IMR-90 (cell line): ENCODE results near the gene KIRREL1. TPM values are rescaled to one million over a fixed set of nuclear protein-coding genes. Genes with fewer than 3 reads are reported as not detected.

ENCODE experiments used
- ATAC-seq: fragments of 200-7000 bp; cut with Tn5 transposase; 2 replicates; pipeline ENCODE4 v1.9.1; 2020; ENCODE audit warnings: low read depth, mild to moderate bottlenecking, moderate library complexity
- BruUV-seq: library from RNA; stranded (reverse); fragments of 400-500 nt; replicated peaks from 2 replicates; lab custom pipeline; 2021; lab: Mats Ljungman, UMichigan
- CTCF ChIA-PET: fragments of 300-600 bp; formaldehyde crosslinking; extraction: SDS; loops from one replicate; lab custom pipeline; 2021; ENCODE audit warnings: antibody characterized with exemption; lab: Yijun Ruan, JAX
- POLR2A ChIA-PET: fragments of 300-600 bp; sonication (Branson Sonifier 250); formaldehyde crosslinking; loops from one replicate; lab custom pipeline; 2022; ENCODE audit warnings: antibody characterized with exemption; ENCODE audit not compliant: unreplicated experiment; lab: Charles Lee
- DNase-seq: peaks from one replicate; pipeline ENCODE4 v3.0.0; 2013
- H2AFZ ChIP-seq: replicated peaks from 2 replicates; pipeline ENCODE3; 2013; ENCODE audit warnings: low read length, mild to moderate bottlenecking; ENCODE audit not compliant: poor library complexity
- H2AK5ac ChIP-seq: 2 replicates; pipeline ENCODE4 v1.6.1; 2013; ENCODE audit warnings: low read depth, low read length, inconsistent platforms
- H2AK9ac ChIP-seq: replicated peaks from 2 replicates; pipeline ENCODE3; 2013; ENCODE audit warnings: mild to moderate bottlenecking, low read depth, low read length, moderate library complexity; ENCODE audit not compliant: poor library complexity
- H2BK120ac ChIP-seq: 2 replicates; pipeline ENCODE4 v1.6.1; 2013; ENCODE audit warnings: low read depth, low read length, inconsistent platforms
- H2BK15ac ChIP-seq: 3 replicates; pipeline ENCODE4 v1.6.1; 2013; ENCODE audit warnings: low read depth, low read length, inconsistent platforms
- H2BK20ac ChIP-seq: 2 replicates; pipeline ENCODE4 v1.6.1; 2013; ENCODE audit warnings: low read depth, mild to moderate bottlenecking, inconsistent platforms, low read length, moderate library complexity
- H2BK5ac ChIP-seq: 2 replicates; pipeline ENCODE4 v1.6.1; 2013; ENCODE audit warnings: mild to moderate bottlenecking, low read depth, low read length, inconsistent platforms; ENCODE audit not compliant: poor library complexity, severe bottlenecking
- H3K14ac ChIP-seq: replicated peaks from 2 replicates; pipeline ENCODE4 v1.6.1; 2013; ENCODE audit warnings: low read depth, low read length, inconsistent platforms
- H3K18ac ChIP-seq: 2 replicates; pipeline ENCODE4 v1.6.1; 2013; ENCODE audit warnings: low read depth, low read length, control low read depth
- H3K23ac ChIP-seq: 2 replicates; pipeline ENCODE4 v1.6.1; 2013; ENCODE audit warnings: low read depth, low read length, inconsistent platforms
- H3K27ac ChIP-seq: 2 replicates; pipeline ENCODE4 v1.5.1; 2013; ENCODE audit warnings: mild to moderate bottlenecking, control low read depth, low read length; ENCODE audit not compliant: insufficient read depth
- H3K27me3 ChIP-seq: 2 replicates; pipeline ENCODE4 v1.6.1; 2013; ENCODE audit warnings: low read length; ENCODE audit not compliant: control insufficient read depth, insufficient read depth
- H3K36me3 ChIP-seq: 2 replicates; pipeline ENCODE4 v1.6.1; 2013; ENCODE audit warnings: low read length, mixed read lengths; ENCODE audit not compliant: control insufficient read depth, insufficient read depth
- H3K4ac ChIP-seq: 2 replicates; pipeline ENCODE4 v1.6.1; 2013; ENCODE audit warnings: low read depth, low read length, inconsistent platforms
- H3K4me1 ChIP-seq: 2 replicates; pipeline ENCODE4 v1.6.1; 2013; ENCODE audit warnings: low read length, mixed read lengths; ENCODE audit not compliant: control insufficient read depth, insufficient read depth
- H3K4me2 ChIP-seq: 2 replicates; pipeline ENCODE4 v1.6.1; 2013; ENCODE audit warnings: low read depth, mild to moderate bottlenecking, control low read depth, low read length, moderate library complexity
- H3K4me3 ChIP-seq: 2 replicates; pipeline ENCODE4 v1.5.1; 2013; ENCODE audit warnings: low read depth, mild to moderate bottlenecking, control low read depth, low read length, moderate library complexity; ENCODE audit not compliant: insufficient read depth
- H3K56ac ChIP-seq: 2 replicates; pipeline ENCODE4 v1.6.1; 2013; ENCODE audit warnings: low read length, inconsistent platforms; ENCODE audit not compliant: insufficient read depth; ENCODE audit errors: extremely low read depth
- H3K79me1 ChIP-seq, 2 experiments: 2 replicates each; pipeline ENCODE4 v1.6.1; 2013; ENCODE audit warnings: low read length in 2 of 2, inconsistent platforms in 1 of 2, low read depth in 1 of 2
- H3K9ac ChIP-seq: 2 replicates; pipeline ENCODE4 v1.6.1; 2013; ENCODE audit warnings: low read depth, low read length, control low read depth
- H3K9me1 ChIP-seq: 2 replicates; pipeline ENCODE4 v1.6.1; 2013; ENCODE audit warnings: low read length, inconsistent platforms; ENCODE audit not compliant: insufficient read depth
- H3K9me3 ChIP-seq: 2 replicates; pipeline ENCODE4 v1.6.1; 2013; ENCODE audit warnings: low read length; ENCODE audit not compliant: control insufficient read depth, insufficient read depth
- H4K20me1 ChIP-seq: 2 replicates; pipeline ENCODE4 v1.6.1; 2013; ENCODE audit warnings: low read length, inconsistent platforms; ENCODE audit not compliant: insufficient read depth
- H4K5ac ChIP-seq: 2 replicates; pipeline ENCODE4 v1.6.1; 2013; ENCODE audit warnings: mild to moderate bottlenecking, low read depth, low read length, control low read depth
- H4K8ac ChIP-seq, 2 experiments: 2 replicates each; pipeline ENCODE4 v1.6.1; 2013; ENCODE audit warnings: low read depth in 2 of 2, low read length in 2 of 2, control low read depth in 1 of 2, inconsistent platforms in 1 of 2
- H4K91ac ChIP-seq: 2 replicates; pipeline ENCODE4 v1.6.1; 2013; ENCODE audit warnings: low read depth, low read length, inconsistent platforms; ENCODE audit not compliant: insufficient read depth
- CTCF ChIP-seq: conservative IDR thresholded peaks from 2 replicates; pipeline ENCODE4 v1.5.1; 2012; ENCODE audit warnings: mild to moderate bottlenecking, low read depth, low read length, improper control_type of control experiment
- ELK1 ChIP-seq: fragments of 150-350 bp; IDR thresholded peaks from 2 replicates; pipeline ENCODE4 v1.6.1; 2016; ENCODE audit warnings: low read depth, mild to moderate bottlenecking, low read length, moderate library complexity, borderline replicate concordance
- MAFK ChIP-seq: IDR thresholded peaks from 2 replicates; pipeline ENCODE4 v1.6.1; 2012; ENCODE audit warnings: low read depth, low read length, improper control_type of control experiment
- POLR2A ChIP-seq: IDR thresholded peaks from 2 replicates; pipeline ENCODE4 v1.6.1; 2012; ENCODE audit warnings: mild to moderate bottlenecking, low read depth, low read length
- RCOR1 ChIP-seq: IDR thresholded peaks from 2 replicates; pipeline ENCODE4 v1.6.1; 2012; ENCODE audit warnings: mild to moderate bottlenecking, low read length, improper control_type of control experiment; ENCODE audit not compliant: insufficient replicate concordance
- SMC3 ChIP-seq: fragments of 150-350 bp; IDR thresholded peaks from 2 replicates; pipeline ENCODE4 v1.6.1; 2016; ENCODE audit warnings: low read depth, mild to moderate bottlenecking, antibody characterized with exemption, low read length, moderate library complexity
- USF2 ChIP-seq: fragments of 150-350 bp; IDR thresholded peaks from 2 replicates; pipeline ENCODE4 v1.6.1; 2017; ENCODE audit warnings: mild to moderate bottlenecking, antibody characterized with exemption, low read length, low read depth
- WGBS, 2 experiments: methylation state at CpG; one replicate each; pipeline versions ENCODE4 v1.1.5 to v1.1.7; 2013; ENCODE audit warnings: missing lambda C conversion rate in 2 of 2; ENCODE audit not compliant: insufficient read length in 1 of 2; ENCODE audit errors: extremely low coverage in 2 of 2; 5-methylcytosine and 5-hydroxymethylcytosine counted together
- dilution Hi-C: fragments of 300-500 bp; cut with HindIII; formaldehyde crosslinking; loops from one replicate; pipeline ENCODE4 v1.14.3; 2018; ENCODE audit warnings: low sequenced_read_pairs; ENCODE audit not compliant: unreplicated experiment
- in situ Hi-C: fragments of 300-500 bp; cut with MboI; formaldehyde crosslinking; loops from 3 replicates; pipeline ENCODE4 v1.14.3; 2019; ENCODE audit warnings: low sequenced_read_pairs, inconsistent platforms, mixed read lengths
- intact Hi-C: fragments of 100-400 bp; cut with micrococcal nuclease; formaldehyde crosslinking; loops from 2 replicates; pipeline ENCODE4 v1.10.0; 2022
- polyA plus RNA-seq, 3 experiments: library from polyadenylated mRNA; depleted of rRNA; stranded (reverse); fragments of >200 nt; gene quantifications; 2 replicates each; pipeline ENCODE4 v1.2.3, GENCODE V29; 2012; ENCODE audit warnings: low replicate concordance in 1 of 3
- total RNA-seq: library from RNA; depleted of rRNA; stranded (reverse); fragments of >200 nt; gene quantifications from 2 replicates; pipeline ENCODE4 v1.2.3, GENCODE V29; 2012

The KIRREL1 gene
- total and polyA plus RNA-seq, 2 of the 4 experiments (the other 2 are of a cell fraction), result 58.1 to 64.7 TPM

DNA sequence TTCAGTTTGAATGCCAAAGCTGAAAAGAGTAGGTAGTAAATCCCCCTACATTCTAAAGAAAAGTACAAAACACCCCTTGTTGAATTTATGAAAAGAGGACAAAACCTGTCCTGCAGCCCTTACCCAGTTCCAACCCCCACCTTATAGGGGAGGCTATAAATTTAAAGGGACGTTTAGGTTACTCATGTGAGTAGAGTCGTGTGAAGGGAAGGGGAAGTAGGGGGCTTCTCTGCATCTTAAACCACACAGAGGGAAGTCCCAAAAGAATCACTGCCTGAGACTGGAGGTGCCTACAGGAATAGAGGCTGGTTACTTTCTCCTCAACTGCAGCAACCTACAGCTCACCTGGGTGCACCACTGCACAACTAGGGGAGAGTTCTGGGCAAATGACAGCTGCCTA, 36.7 kb upstream of the KIRREL1 start:
- Histone ChIP-seq H2AK9ac (no peak overlapping the region), H3K79me1 (no peaks in the 10 kb centered on the region), H3K18ac (no peak overlapping the region), H3K27ac (no peak overlapping the region), H2BK15ac (no peak overlapping the region), H2AFZ (no peak overlapping the region), H3K9me3 (no peaks in the 10 kb centered on the region), H3K23ac (no peak overlapping the region), H4K8ac (no peak overlapping the region), H2AK5ac (no peak overlapping the region), H3K9ac (no peak overlapping the region), H3K14ac (no peak overlapping the region), H3K27me3 (peaks cover 38% of the 10 kb centered on the region), H3K56ac (no peak overlapping the region), H3K36me3 (no peaks in the 10 kb centered on the region), H4K20me1 (no peaks in the 10 kb centered on the region), H2BK5ac (no peak overlapping the region), H3K4me3 (no peak overlapping the region), H2BK120ac (no peak overlapping the region), H4K91ac (no peak overlapping the region), H4K5ac (no peak overlapping the region), H2BK20ac (no peak overlapping the region), H3K4me1 (no peaks in the 10 kb centered on the region), H3K4ac (no peak overlapping the region), H3K9me1 (no peaks in the 10 kb centered on the region), H3K4me2 (no peak overlapping the region)
- ChIA-PET POLR2A (no interaction called here), CTCF (interaction anchor here (2.4 kb wide), 1 partner anchor 12 kb away, joined by 10 read pairs; no protein-coding TSS in a partner anchor)
- no CpG with 5 or more reads among the region's 2 CpGs for WGBS, 2 experiments
- in situ Hi-C loops, result no loop called here
- TF ChIP-seq MAFK, result no peak
- TF ChIP-seq RCOR1, result no peak
- TF ChIP-seq SMC3, result no peak
- TF ChIP-seq CTCF, result no peak
- no peak for TF ChIP-seq ELK1
- TF ChIP-seq USF2, result no peak
- no peak for TF ChIP-seq POLR2A
- BruUV-seq, result no TSS peak
- intact Hi-C loops, result no loop called here
- dilution Hi-C loops, result loop anchor here (25.0 kb wide), 1 partner anchor 181 kb away; a partner anchor contains a TSS
- no peak for DNase-seq
- no peak for ATAC-seq
